Stimulated activated memory B cell treated with anti-CD40 and anti-IgM and Interleukin-4, amounts not matched to agents 10 μg/mL and 1 μg/mL and 100 μg/mL, for 72 hours (primary cell): ENCODE data around the gene ADCY7.

Source experiments
- ATAC-seq: fragments of 150-1000 bp; cut with Tn5 transposase; 2 replicates; pipeline ENCODE4 v1.10.0; 2021
- H3K27ac Mint-ChIP-seq: one replicate; pipeline ENCODE4 v1.8.0; 2022; ENCODE audit warnings: mild to moderate bottlenecking, mixed read lengths
- H3K27me3 Mint-ChIP-seq: one replicate; pipeline ENCODE4 v1.8.0; 2022; ENCODE audit warnings: mixed read lengths
- H3K36me3 Mint-ChIP-seq: one replicate; pipeline ENCODE4 v1.8.0; 2022; ENCODE audit warnings: mixed read lengths
- H3K4me1 Mint-ChIP-seq: one replicate; pipeline ENCODE4 v1.8.0; 2022; ENCODE audit warnings: mixed read lengths
- H3K4me3 Mint-ChIP-seq: one replicate; pipeline ENCODE4 v1.8.0; 2022; ENCODE audit warnings: mild to moderate bottlenecking, moderate library complexity, mixed read lengths
- H3K9me3 Mint-ChIP-seq: one replicate; pipeline ENCODE4 v1.8.0; 2022; ENCODE audit warnings: mixed read lengths

ADCY7 gene

DNA sequence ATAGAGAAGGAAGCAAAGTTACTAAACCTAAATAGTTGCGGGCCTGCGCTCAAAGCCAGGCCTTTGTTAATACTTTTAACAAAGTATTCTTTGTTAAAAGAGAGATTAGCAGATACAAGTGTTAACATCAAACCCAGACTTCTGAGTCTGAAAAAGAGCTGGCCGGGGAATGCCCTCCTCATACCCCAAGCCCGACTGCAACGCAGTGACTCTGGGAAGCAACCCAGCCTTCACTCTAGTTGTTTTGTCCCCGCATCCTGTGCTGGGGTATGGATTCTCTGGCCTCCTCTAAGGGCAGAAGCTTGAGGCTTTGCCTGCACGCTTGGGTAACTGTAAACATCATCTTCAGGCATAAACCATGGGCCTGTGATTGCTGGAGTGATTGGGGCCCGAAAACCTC, 48.3 kb downstream of the ADCY7 start:
- no peak for ATAC-seq
- H3K27ac Mint-ChIP-seq: peak overlapping the region; percentile 85
- peaks cover 62% of the 10 kb centered on the region for H3K36me3 Mint-ChIP-seq
- H3K9me3 Mint-ChIP-seq: no peaks in the 10 kb centered on the region
- H3K4me1 Mint-ChIP-seq: peaks cover 9% of the 10 kb centered on the region
- no peaks in the 10 kb centered on the region for H3K27me3 Mint-ChIP-seq
- H3K4me3 Mint-ChIP-seq: no peak overlapping the region

DNA sequence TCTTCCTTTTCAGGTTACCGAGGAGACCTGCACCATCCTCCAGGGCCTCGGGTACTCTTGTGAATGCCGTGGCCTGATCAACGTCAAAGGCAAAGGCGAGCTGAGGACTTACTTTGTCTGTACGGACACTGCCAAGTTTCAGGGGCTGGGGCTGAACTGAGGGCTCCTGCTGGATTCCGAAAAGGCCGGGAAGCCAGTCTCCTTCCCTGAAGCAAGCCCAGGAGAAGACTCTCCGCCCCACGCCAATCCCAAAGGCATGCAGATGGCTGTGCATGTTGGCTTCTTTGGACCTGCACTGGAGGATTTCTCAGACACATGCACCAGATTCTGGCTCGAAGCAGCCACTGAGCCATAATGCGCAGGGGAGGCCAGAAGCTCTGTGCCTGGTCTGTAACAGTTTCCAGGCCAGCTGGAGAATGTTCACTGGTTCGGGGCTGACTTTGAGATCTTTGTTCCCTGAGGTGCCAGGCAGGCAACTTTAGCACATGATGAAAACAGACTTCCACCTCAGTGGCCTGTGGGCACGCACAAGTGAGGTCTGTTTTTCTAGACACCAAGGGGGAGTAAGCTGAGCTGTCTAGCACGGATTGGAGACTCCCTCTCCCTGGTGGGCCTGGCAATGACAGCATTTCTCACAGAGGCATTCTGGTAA, 49.1 kb downstream of the ADCY7 start:
- no peak overlapping the region for H3K4me3 Mint-ChIP-seq
- H3K9me3 Mint-ChIP-seq: no peaks in the 10 kb centered on the region
- H3K27ac Mint-ChIP-seq: peak overlapping the region; percentile 85
- no peaks in the 10 kb centered on the region for H3K27me3 Mint-ChIP-seq
- peaks cover 9% of the 10 kb centered on the region for H3K4me1 Mint-ChIP-seq
- H3K36me3 Mint-ChIP-seq: peaks cover 56% of the 10 kb centered on the region
- ATAC-seq: no peak

DNA sequence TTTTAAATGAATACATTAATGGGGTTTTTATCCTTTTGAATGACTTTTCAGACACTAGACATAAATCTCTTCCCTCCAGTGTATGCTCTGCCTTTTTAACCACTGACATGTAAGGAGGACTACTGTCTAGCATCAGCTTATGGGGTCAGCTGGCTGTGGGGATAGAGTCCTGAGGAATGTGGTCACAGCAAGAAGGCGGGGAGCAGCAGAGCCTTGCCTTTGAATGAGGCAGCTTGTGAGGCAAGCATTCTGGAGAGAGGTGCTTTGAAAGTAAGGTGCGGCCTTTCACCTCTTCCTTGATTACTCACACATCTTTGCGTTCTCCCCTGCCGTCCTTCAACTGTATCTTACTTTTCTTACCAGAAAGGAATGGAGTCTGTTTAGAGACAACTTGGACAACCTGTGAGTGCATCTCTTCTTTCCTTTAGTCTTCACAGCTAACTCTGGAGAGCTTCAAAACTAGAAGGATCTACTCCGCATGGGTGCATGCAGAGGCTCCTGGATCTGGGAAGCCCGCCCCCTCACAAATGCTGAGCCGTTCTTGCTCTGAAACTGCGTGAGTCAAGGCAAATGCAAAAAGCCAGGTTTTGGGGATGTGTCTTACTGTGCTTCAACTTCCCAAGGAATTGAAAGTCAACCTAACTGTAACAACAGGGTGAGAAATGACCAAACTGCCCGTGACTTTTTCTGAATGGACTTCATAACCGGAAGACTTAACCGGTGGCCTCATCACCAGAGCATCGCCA, 49.9 kb downstream of the ADCY7 start:
- Mint-ChIP-seq H3K27me3 (no peaks in the 10 kb centered on the region), H3K4me1 (peaks cover 9% of the 10 kb centered on the region), H3K27ac (peak overlapping the region; percentile 85), H3K9me3 (no peaks in the 10 kb centered on the region), H3K36me3 (peaks cover 56% of the 10 kb centered on the region), H3K4me3 (no peak overlapping the region)
- no peak for ATAC-seq

DNA sequence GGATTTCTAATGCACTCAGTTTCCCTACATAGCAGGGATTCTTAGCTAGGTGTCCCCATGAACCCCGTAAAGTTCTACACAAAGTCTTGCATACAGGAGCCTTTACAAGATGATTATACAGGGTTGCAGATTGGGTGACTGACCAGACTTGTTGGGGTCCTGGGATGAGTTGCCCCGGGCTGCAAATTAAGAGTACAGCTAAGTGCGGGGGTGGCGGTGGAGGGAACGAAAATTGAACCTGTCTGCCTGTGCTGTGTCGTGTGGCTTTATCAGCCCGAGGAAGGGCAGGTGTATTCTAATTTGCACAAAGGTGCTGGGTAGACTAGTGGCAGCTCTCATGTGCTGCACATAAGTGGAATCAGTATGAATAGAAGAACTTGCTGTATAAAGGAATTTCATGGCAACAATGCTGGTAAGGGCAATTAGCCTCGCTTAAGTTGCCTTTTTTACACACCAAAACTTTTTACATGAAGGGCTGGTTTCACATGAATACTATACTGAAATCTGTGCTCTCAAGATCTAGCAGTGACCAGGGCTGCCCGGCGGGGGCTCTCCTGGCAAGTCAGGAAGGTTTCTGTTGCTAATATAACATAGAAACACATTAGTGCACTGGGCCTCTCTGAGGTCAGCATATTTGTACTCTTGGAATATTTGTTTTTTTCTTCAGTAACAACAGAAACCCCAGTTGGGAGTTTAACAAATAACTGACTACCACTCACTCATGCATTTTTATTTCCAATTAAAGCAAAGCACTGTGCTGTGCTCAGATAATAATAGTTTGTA, 50.7 kb downstream of the ADCY7 start:
- H3K27ac Mint-ChIP-seq: peak overlapping the region; percentile 85
- H3K9me3 Mint-ChIP-seq: no peaks in the 10 kb centered on the region
- H3K4me3 Mint-ChIP-seq: no peak overlapping the region
- H3K36me3 Mint-ChIP-seq: peaks cover 54% of the 10 kb centered on the region
- peaks cover 9% of the 10 kb centered on the region for H3K4me1 Mint-ChIP-seq
- no peaks in the 10 kb centered on the region for H3K27me3 Mint-ChIP-seq
- ATAC-seq: no peak

DNA sequence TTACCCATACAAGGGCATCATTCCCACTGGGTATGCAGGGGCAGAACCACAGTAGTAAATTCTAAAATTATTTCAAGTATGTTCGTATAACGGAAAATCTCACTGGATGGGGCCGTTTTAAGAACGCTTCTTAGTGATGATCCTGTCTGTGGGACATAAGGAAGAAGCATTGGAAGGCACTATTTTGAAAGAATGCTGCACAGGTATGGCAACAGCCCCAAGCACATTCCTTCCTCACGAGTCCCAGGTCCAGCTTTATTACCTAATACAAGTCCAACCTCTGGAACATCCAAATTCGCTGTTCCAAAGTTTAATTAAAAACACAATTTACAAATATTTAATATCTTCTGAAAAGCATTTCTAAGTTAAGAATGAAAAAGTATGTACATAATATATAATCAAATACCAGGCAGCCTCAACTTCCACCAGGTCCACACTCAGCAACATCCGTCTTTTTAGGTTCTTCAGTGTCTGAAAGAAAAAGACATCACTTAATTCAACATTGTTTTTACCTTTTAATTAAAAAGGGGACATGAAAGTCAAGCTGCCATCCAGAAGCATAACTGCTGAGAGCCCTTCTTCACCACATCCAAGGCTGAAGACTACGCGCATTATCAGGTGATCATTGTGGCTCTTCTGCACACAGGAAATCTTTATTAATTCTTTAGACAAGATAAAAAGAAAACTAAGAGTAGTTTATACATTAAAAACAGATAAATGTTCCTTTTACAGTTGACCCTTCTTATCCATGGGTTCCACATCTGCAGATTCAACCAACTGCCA, 52.6 kb downstream of the ADCY7 start:
- H3K9me3 Mint-ChIP-seq: no peaks in the 10 kb centered on the region
- no peak for ATAC-seq
- H3K4me3 Mint-ChIP-seq: no peak overlapping the region
- H3K36me3 Mint-ChIP-seq: peaks cover 40% of the 10 kb centered on the region
- H3K27me3 Mint-ChIP-seq: no peaks in the 10 kb centered on the region
- H3K27ac Mint-ChIP-seq: peak overlapping the region; percentile 29
- peaks cover 2% of the 10 kb centered on the region for H3K4me1 Mint-ChIP-seq

DNA sequence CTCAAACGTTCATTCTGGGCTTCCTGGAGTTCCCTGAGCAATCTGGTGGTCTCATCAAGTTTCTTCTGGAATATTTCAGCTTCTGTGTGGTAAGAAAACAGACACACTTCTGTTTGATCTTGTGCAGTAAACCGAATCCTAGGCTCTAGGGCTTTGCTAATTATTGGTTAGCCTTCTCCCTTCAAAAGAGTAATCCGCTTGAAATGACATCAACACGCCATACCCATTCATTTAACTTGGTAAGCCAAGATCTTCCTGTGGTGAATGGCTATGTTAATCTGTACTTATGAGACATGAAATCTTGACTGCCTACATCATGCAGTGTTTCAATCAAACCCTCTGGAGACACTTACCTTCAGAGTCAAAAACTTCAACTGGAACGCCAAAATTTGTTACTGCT, 54.0 kb downstream of the ADCY7 start:
- Mint-ChIP-seq H3K4me3 (no peak overlapping the region), H3K36me3 (peaks cover 41% of the 10 kb centered on the region), H3K4me1 (peaks cover 9% of the 10 kb centered on the region), H3K27ac (no peak overlapping the region), H3K9me3 (no peaks in the 10 kb centered on the region), H3K27me3 (no peaks in the 10 kb centered on the region)
- no peak for ATAC-seq

DNA sequence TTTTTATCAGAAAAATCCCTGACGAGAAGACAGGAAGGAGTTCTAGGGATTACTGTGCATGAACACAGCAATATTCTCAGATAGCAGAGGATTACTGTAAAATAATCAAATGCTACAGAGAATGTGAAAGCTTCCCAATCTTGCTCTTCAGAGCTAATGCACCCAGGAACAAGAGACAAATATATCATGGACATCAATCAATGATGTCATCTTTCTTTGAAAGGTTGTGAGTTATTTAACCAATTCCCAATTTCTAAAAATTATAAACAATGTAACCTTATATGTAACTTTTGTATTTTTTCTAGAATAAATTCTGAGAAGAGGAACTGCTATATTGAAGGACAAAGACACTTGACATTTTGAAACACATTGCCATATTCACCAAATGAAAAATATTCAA, 56.0 kb downstream of the ADCY7 start:
- no peaks in the 10 kb centered on the region for H3K27me3 Mint-ChIP-seq
- no peak for ATAC-seq
- peaks cover 35% of the 10 kb centered on the region for H3K36me3 Mint-ChIP-seq
- no peak overlapping the region for H3K27ac Mint-ChIP-seq
- H3K9me3 Mint-ChIP-seq: no peaks in the 10 kb centered on the region
- no peak overlapping the region for H3K4me3 Mint-ChIP-seq
- peaks cover 15% of the 10 kb centered on the region for H3K4me1 Mint-ChIP-seq

DNA sequence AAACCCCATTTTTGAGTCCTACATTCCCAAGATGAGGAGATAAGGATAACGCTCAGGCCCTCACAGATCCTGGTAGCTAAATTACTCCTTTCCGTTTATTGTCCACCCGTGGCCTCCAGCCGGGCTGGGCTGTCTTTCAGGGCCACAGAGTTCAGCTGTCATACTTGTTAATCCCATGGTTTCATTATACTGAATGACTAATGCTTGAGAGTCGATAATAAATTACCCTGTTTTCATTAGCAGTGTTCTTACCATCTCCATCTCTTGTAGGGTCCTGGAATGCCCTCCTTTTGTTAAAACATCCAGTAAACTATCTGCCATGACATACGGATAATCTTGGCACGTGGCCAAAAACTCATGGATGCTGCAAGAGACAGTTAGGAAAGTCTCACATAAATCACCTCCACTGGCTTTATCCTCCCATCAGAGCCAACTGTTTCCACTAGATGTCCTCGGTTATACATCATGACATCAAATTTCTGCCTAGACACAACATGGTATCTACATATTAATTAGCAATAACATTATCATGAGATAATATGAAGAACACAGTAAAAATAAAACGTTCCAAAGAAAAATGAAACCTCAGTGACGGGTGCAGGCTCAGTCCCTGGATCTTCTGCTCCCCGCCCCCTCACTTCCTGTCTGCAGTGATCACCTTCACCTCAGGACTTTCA, 57.1 kb downstream of the ADCY7 start:
- no peak for ATAC-seq

DNA sequence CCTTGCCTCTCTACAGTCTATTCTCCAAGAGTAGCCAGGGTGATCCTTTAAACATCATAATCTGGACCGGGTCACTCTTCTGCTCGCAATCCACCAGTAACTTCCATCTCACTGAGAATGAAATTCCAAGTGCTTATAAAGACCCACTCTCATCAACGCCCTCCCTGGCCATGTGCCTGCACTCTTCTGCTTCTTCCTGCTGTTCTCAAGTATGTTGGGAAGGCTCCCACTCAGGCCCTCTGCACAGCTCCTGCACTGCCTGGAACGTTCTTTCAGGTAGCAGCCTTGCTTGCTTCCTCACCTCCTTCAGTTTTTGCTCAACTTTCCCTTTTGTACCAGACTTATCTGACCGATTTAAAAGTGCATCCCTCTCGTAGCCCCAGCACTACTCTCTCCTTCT, 58.0 kb downstream of the ADCY7 start:
- H3K4me1 Mint-ChIP-seq: peaks cover 20% of the 10 kb centered on the region
- H3K27ac Mint-ChIP-seq: peak overlapping the region; percentile 7
- no peaks in the 10 kb centered on the region for H3K9me3 Mint-ChIP-seq
- peaks cover 30% of the 10 kb centered on the region for H3K36me3 Mint-ChIP-seq
- no peaks in the 10 kb centered on the region for H3K27me3 Mint-ChIP-seq
- no peak overlapping the region for H3K4me3 Mint-ChIP-seq
- no peak for ATAC-seq

More for the DNA sequence above, 57.1 kb downstream of the ADCY7 start:
- Mint-ChIP-seq H3K4me1 (peaks cover 20% of the 10 kb centered on the region), H3K4me3 (no peak overlapping the region), H3K36me3 (peaks cover 31% of the 10 kb centered on the region), H3K9me3 (no peaks in the 10 kb centered on the region), H3K27me3 (no peaks in the 10 kb centered on the region), H3K27ac (peak overlapping the region; percentile 7)

DNA sequence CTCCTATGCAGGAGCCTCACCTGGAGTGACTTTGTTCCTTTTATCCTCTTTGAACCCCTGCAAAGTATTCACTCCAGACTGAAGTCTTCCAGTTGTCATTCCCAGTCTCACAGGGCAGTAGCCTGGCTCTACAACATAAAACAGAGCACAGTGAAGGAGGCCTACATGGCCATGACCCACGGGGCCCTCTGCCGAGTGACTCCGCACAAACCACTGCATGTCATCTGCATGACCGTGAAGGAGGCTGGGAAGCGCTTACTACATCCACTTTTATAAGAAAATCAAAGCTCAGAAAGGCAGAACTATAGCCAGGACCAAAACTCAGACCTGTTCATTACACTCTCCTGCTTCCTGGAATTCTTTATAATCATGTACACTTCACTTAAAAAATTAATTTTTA, 59.9 kb downstream of the ADCY7 start:
- peaks cover 36% of the 10 kb centered on the region for H3K36me3 Mint-ChIP-seq
- H3K4me1 Mint-ChIP-seq: peaks cover 20% of the 10 kb centered on the region
- H3K27ac Mint-ChIP-seq: peak overlapping the region; percentile 54
- H3K27me3 Mint-ChIP-seq: no peaks in the 10 kb centered on the region
- ATAC-seq: no peak
- H3K9me3 Mint-ChIP-seq: no peaks in the 10 kb centered on the region
- no peak overlapping the region for H3K4me3 Mint-ChIP-seq

DNA sequence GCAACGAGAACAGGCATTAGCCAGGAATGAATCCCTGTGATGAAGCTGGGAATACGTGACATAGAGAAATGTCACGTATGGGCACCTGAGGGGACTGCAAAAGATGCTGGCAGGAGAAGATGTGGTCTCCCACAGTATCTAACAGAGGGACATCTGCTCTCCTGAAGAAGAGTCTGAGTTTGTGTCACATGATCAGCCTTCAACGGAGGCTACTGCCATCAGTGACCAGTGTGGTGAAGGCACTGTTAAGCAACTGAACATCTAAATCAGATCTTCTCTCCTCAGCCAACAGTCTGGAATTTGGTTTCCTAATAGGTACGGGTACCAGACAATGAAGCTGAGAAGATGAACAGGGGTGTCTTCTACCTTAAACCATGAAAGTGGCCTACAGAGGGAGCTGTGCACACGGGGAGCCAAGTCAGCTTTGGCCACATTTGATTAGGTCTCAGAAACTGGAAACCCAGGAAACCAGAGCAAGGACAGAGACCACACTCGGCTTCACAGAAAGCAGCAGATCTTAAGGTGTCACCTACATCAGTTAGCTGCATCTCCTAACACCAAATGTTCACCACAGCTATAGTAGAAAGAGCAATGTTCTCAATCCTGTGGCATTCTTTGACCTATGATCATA, 60.6 kb downstream of the ADCY7 start:
- H3K27me3 Mint-ChIP-seq: no peaks in the 10 kb centered on the region
- peak overlapping the region; percentile 54 for H3K27ac Mint-ChIP-seq
- H3K4me3 Mint-ChIP-seq: no peak overlapping the region
- peaks cover 20% of the 10 kb centered on the region for H3K4me1 Mint-ChIP-seq
- H3K9me3 Mint-ChIP-seq: no peaks in the 10 kb centered on the region
- peak; percentile 73 for ATAC-seq
- H3K36me3 Mint-ChIP-seq: peaks cover 37% of the 10 kb centered on the region

DNA sequence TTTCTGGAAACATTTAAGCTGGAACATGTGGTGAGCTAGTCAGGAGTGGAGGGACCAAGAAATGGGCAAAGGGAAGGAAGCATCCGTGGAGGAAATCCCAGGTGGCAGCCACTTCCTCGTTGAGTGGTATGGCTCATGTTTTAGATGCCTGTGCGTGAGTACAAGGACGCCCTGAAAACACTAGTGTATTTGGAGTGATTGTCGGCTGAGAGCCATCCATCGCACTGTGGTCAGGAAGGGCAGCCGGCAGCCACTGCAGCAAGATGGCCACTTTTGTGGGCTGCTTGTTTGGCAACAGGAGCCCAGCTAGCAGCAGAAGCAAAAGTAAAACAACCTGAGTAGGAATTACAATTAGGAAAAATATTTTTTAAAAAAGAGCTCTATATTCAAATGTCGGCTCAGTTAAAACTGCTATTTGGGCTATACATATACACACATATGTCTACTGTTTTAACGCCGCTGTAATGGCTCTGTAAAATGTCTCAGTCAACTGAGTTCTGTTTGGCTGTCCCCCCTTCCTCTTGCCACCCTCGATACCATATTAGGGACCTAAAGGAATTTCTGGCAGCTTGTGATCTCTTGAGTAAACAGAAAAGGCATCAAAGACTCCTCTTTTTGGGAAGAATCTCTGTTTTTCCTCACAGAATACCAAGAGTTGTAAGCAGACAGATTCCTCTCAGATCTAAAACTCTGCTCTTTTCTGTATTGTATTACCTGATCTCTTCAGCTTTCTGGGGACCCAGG, 63.3 kb downstream of the ADCY7 start:
- no peak for ATAC-seq
- Mint-ChIP-seq H3K36me3 (peaks cover 47% of the 10 kb centered on the region), H3K27me3 (no peaks in the 10 kb centered on the region), H3K4me3 (no peak overlapping the region), H3K9me3 (no peaks in the 10 kb centered on the region), H3K27ac (no peak overlapping the region), H3K4me1 (peaks cover 12% of the 10 kb centered on the region)

DNA sequence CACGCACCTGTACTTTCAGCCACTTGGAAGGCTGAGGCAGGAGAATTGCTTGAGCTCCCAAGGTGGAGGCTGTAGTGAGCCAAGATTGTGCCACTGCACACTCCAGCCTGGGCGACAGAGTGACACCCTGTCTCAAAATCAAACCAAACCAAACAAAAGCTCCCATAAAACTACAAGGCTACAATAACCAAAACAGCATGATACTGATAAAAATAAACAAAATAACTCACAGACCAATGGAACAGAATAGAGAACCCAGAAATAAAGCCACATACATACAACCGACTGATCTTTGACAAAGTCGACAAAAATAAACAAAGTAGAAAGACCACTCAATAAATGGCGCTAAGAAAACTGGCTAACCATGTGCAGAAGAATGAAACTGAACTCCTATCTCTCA, 65.2 kb downstream of the ADCY7 start:
- no peaks in the 10 kb centered on the region for H3K9me3 Mint-ChIP-seq
- no peak overlapping the region for H3K27ac Mint-ChIP-seq
- H3K36me3 Mint-ChIP-seq: peaks cover 45% of the 10 kb centered on the region
- H3K27me3 Mint-ChIP-seq: no peaks in the 10 kb centered on the region
- peaks cover 11% of the 10 kb centered on the region for H3K4me1 Mint-ChIP-seq
- ATAC-seq: no peak
- H3K4me3 Mint-ChIP-seq: no peak overlapping the region

DNA sequence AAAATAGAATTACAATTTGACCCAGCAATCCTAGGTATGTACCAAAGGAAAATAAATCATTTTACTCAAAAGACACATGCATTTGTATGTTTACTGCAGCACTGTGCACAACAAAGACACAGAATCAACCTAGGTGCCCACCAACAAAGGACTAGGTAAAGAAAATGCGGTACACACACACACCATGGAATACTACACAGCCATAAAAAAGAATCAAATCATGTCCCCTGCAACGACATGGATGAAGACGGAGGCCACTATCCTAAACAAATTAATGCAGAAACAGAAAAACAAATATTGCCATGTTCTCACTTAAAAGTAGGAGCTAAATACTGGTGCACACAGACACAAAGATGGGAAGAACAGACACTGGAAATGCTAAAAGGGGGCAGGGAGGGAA, 66.2 kb downstream of the ADCY7 start:
- ATAC-seq: no peak
- no peak overlapping the region for H3K4me3 Mint-ChIP-seq
- peaks cover 5% of the 10 kb centered on the region for H3K4me1 Mint-ChIP-seq
- peaks cover 44% of the 10 kb centered on the region for H3K36me3 Mint-ChIP-seq
- H3K27me3 Mint-ChIP-seq: no peaks in the 10 kb centered on the region
- no peak overlapping the region for H3K27ac Mint-ChIP-seq
- H3K9me3 Mint-ChIP-seq: no peaks in the 10 kb centered on the region
